Subcutaneous abdominal adipose tissue (tissue), 5 donors: ENCODE results near the gene SLC25A20.
A peak's percentile ranks its signal among the peaks of the same experiment; 100 is the strongest.
"Not testable (repeated sequence)": the region's sequence is repeated elsewhere in the genome, so short reads cannot be mapped to it uniquely, and the experiment has no call there.

Source experiments
- H3K27ac ChIP-seq: one replicate; pipeline ENCODE4 v1.7.0; 2013; ENCODE audit warnings: low read depth, mild to moderate bottlenecking, inconsistent platforms, low read length, moderate library complexity
- H3K27me3 ChIP-seq, 5 donors: one replicate each; pipeline ENCODE4 v1.7.0; 2013; ENCODE audit warnings: low read length in 5 of 5, inconsistent platforms in 1 of 5; ENCODE audit not compliant: control insufficient read depth in 5 of 5, insufficient read depth in 4 of 5
- H3K36me3 ChIP-seq, 5 donors: one replicate each; pipeline ENCODE4 v1.7.0; 2013; ENCODE audit warnings: low read length in 5 of 5; ENCODE audit not compliant: control insufficient read depth in 5 of 5, insufficient read depth in 5 of 5
- H3K4me1 ChIP-seq, 5 donors: one replicate each; pipeline ENCODE4 v1.7.0; 2013; ENCODE audit warnings: low read length in 5 of 5, mild to moderate bottlenecking in 3 of 5, moderate library complexity in 1 of 5; ENCODE audit not compliant: control insufficient read depth in 5 of 5, insufficient read depth in 5 of 5
- H3K4me3 ChIP-seq, 5 donors: one replicate each; pipeline ENCODE4 v1.7.0; 2013; ENCODE audit warnings: low read length in 5 of 5, low read depth in 1 of 5
- H3K9ac ChIP-seq, 5 donors: one replicate each; pipeline ENCODE4 v1.7.0; 2013; ENCODE audit warnings: low read length in 5 of 5, mild to moderate bottlenecking in 4 of 5, moderate library complexity in 3 of 5
- H3K9me3 ChIP-seq, 5 donors: one replicate each; pipeline ENCODE4 v1.7.0; 2013; ENCODE audit warnings: low read length in 5 of 5; ENCODE audit not compliant: control insufficient read depth in 5 of 5
- donor health status: healthy.
- donor health status: healthy.
- donor health status: healthy.
- donor health status: healthy.
- donor health status: healthy.

The SLC25A20 gene

DNA sequence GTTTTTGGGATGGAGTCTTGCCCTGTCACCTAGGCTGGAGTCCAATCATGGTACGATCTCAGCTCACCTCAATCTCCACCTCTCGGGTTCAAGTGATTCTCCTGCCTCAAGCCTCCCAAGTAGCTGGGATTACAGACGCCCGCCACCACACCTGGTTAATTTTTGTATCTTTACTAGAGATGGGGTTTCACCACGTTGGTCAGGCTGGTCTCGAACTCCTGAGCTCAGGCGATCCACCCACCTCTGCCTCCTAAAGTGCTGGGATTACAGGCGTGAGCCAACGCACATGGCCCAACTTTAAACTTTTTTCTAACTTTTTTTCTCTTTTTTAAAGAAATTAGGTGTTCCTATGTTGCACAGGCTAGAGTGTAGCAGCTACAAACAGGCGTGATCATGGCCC is 70.8 kb downstream of the SLC25A20 start:
- H3K36me3 ChIP-seq, H3K27ac ChIP-seq, H3K9me3 ChIP-seq, H3K4me3 ChIP-seq, H3K9ac ChIP-seq, H3K27me3 ChIP-seq: not testable (repeated sequence)
- peaks cover 0 to 26% (median 11%) of the 10 kb centered on the region in 5 donors for H3K4me1 ChIP-seq

DNA sequence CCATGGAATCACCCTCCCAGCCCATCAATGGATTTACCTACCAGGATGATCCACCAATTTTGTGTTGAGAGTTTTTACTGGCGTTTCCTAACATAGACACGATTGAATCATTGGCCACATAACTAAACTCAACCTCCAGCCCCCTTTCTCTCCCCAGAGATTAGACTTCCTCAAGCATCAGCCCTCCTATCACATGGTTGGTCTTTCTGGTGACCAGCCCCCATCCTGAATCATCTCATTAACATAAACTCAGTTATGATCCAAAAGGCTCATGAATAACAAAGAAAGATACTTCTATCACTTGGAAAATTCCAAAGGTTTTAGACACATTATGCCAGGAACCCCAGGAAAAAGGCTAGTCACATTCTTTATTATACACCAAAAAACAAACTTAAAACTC is 72.2 kb downstream of the SLC25A20 start:
- H3K4me1 ChIP-seq: peaks cover 0 to 16% (median 7%) of the 10 kb centered on the region in 5 donors
- no peaks in the 10 kb centered on the region for H3K36me3 ChIP-seq
- H3K27ac ChIP-seq: peak overlapping the region; percentile 38
- H3K9me3 ChIP-seq: no peaks in the 10 kb centered on the region
- H3K27me3 ChIP-seq: no peaks in the 10 kb centered on the region
- no peak overlapping the region for H3K9ac ChIP-seq
- no peak overlapping the region for H3K4me3 ChIP-seq

GRCh38 chr3:48820612-48821324 is 77.9 kb downstream of the SLC25A20 start:
- Histone ChIP-seq H3K4me1 (peaks cover 5 to 16% (median 15%) of the 10 kb centered on the region in 5 donors), H3K36me3 (no peaks in the 10 kb centered on the region), H3K9ac (no peak overlapping the region), H3K27ac (no peak overlapping the region), H3K9me3 (no peaks in the 10 kb centered on the region), H3K27me3 (no peaks in the 10 kb centered on the region), H3K4me3 (no peak overlapping the region)

- no peaks in the 10 kb centered on the region for H3K9me3 ChIP-seq
- no peaks in the 10 kb centered on the region for H3K36me3 ChIP-seq
- H3K27ac ChIP-seq: no peak overlapping the region
- H3K4me1 ChIP-seq: peaks cover 5 to 16% (median 15%) of the 10 kb centered on the region in 5 donors
- no peak overlapping the region for H3K9ac ChIP-seq
- H3K27me3 ChIP-seq: no peaks in the 10 kb centered on the region
- no peak overlapping the region for H3K4me3 ChIP-seq
These were observed 79.2 kb downstream of the SLC25A20 start for GRCh38 chr3:48819234-48820221.

GRCh38 chr3:48811524-48811923 is 87.2 kb downstream of the SLC25A20 start:
- Histone ChIP-seq H3K9me3 (no peaks in the 10 kb centered on the region), H3K27ac (no peak overlapping the region), H3K36me3 (no peaks in the 10 kb centered on the region), H3K27me3 (no peaks in the 10 kb centered on the region), H3K9ac (no peak overlapping the region), H3K4me1 (no peaks in the 10 kb centered on the region), H3K4me3 (no peak overlapping the region)
